Putamen (tissue), 1 donor: ENCODE measurements around the gene LAMA3.

ENCODE experiments used
- DNase-seq: peaks from one replicate; pipeline ENCODE4 v3.0.0-alpha.2; 2016; ENCODE audit warnings: low spot score

The LAMA3 gene

DNA sequence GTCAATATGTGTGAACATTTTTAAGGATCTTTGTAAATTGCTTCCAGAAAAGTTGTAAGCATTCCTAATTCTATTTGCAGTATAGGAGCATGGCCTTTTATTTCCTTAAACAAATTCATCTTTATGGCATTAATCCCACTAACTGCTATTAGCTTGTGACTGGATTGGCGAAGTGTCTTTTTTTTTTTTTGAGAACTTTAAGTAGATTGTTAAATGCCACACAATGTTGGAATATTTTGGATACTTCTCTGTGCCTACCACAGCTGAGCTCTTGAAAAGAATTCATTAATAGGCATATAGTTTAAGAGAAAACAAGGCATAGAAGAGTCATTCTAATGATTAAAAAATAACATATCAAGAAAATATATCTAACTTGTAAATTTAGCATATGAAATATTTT is 129.7 kb downstream of the LAMA3 start:
- no peak for DNase-seq

- DNase-seq, result no peak
Observed at GRCh38 chr18:23822590-23823385, 133.5 kb downstream of the LAMA3 start.

GRCh38 chr18:23824240-23824639 is 135.0 kb downstream of the LAMA3 start:
- DNase-seq, result no peak

- DNase-seq, result no peak
Observed at GRCh38 chr18:23824669-23825068, 135.4 kb downstream of the LAMA3 start.

- DNase-seq, result no peak
Observed at GRCh38 chr18:23825496-23825895, 136.2 kb downstream of the LAMA3 start.

DNA sequence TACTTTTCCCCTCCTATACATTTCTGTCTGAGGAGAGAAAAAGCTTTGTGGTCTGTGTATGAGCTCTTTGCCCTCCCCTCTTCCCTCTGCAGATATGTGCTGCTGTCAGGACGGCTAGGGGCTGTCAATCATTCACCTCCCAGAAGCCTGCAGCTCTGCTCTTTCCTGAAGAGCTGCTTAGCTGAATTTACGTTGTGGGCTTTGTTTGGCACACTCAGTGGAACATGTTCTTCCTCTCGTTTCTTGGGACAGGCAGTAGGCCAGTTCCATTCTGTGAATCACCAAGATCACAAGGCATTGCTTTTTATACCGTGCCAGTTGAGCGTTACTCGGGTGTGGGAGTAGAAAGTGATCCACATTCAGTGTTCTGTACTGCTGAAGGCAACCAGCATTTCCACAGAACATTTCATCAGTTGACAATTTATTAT is 136.7 kb downstream of the LAMA3 start:
- peak; percentile 41 for DNase-seq

- DNase-seq, result no peak
Observed at GRCh38 chr18:23826850-23827620, 137.8 kb downstream of the LAMA3 start.

GRCh38 chr18:23827681-23828080 is 138.4 kb downstream of the LAMA3 start:
- no peak for DNase-seq

GRCh38 chr18:23828426-23828825 is 139.2 kb downstream of the LAMA3 start:
- no peak for DNase-seq

DNA sequence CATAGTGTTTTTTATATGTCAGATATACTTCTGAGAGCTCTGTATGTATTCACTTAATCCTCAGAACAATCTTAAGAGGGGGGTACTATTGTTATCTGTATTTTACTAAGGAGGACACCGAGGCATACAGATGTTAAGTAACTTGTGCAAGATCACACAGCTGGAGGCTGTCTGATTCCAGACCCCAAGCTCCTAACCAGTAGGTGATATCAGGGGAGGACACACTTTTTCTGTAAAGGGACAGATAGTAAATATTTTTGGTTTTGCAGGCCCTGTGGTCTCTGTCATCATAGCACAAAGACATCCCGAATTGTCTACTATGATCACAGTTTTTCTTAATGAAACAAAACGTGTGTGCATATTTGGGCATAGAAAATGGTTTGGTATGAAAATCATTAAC is 143.7 kb downstream of the LAMA3 start:
- no peak for DNase-seq

DNA sequence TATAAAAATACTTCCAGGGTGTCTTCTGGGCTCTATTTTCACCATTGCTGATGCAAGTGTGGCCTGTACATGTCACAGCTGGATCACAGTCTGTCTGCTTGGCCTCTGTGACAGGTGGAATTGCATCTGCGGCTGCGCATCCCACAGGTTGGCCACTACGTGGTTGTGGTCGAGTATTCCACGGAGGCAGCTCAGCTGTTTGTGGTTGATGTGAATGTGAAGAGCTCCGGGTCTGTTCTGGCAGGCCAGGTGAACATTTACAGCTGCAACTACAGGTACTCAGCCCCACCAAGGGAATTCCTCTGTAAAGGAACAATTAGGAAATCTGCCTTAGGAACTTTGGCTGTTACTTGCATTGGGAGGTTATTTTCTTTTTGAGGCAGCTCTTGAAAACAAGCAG is 144.5 kb downstream of the LAMA3 start:
- no peak for DNase-seq

DNA sequence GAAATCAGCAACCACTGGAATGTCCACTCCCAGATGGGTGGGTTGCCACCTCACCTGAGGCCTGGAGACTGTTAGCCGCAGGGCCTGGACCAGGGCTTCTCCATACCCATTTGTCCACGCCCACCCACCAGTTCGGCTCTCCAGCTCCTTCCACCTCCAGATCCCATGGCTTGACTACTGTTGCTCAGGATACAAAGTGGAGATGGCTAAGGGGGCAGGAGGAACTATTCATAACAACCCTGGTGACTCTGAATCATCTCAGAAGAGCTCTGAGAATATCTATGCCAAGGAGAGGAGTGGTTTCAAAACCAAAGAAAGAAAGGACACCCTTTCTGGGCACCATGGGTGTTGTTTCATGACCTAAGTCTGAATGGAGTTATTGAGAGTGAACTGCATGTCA is 145.8 kb downstream of the LAMA3 start:
- DNase-seq, result no peak

- DNase-seq, result no peak
Observed at GRCh38 chr18:23835506-23835905, 146.3 kb downstream of the LAMA3 start.

GRCh38 chr18:23837591-23837990 is 148.3 kb downstream of the LAMA3 start:
- no peak for DNase-seq

- no peak for DNase-seq
Observed at GRCh38 chr18:23838233-23838632, 149.0 kb downstream of the LAMA3 start.

DNA sequence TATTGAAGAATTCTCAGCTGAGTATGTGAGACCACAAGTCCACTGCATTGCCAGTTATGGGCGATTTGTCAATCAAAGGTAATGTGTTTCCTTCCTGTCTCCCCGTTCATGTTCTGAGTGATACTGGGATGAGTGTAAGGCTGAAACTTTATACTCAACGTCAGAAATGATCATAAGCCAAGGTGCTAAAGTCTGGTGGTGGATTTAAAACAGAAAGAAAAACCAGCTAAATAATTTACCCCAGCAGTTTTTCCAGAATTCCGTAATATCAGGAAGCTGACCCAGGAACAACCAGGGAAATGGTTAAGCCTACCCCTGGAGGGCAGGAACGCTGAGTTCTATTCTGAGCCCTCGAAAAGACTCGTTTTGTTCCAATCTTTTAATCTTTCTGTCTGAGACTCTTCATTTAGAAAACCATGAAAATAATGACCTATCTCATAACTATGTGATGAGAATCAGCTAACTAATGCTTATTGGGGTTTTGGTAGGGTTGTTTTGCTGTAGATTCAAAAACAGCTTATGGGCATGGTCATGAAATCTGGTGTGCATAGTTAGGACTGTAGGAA is 149.6 kb downstream of the LAMA3 start:
- DNase-seq, result no peak

- DNase-seq, result no peak
Observed at GRCh38 chr18:23842305-23842704, 153.1 kb downstream of the LAMA3 start.

DNA sequence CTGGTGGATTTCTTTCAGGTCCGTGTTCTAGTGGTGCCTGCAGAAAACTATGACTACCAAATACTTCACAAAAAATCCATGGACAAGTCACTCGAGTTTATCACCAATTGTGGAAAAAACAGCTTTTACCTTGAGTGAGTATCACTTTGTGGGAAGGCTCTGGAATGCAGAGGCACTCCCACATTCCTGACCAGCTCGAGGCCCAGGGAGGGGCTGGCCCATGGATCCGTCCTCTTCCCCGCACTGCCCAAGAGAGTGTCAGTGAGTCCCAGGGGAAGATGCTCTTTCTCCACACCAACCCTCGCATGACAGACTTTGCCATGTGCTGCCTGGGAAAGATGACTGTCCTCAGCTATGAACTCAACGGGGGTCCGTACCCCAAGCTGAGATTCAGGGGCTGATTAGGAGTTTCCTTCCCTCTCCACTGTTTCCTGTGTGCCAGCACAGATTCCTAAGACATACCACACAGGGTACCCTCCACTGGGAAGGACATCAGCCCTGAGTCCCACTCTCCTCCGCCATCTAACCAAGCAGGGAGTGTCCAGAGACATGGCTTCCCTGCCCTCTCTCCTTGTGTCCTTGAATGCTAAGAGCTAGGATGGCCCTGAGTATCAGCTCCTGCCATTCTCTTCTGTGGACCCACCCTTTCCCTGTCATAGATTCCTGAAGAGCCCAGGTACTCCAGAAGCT is 155.9 kb downstream of the LAMA3 start:
- DNase-seq, result no peak

DNA sequence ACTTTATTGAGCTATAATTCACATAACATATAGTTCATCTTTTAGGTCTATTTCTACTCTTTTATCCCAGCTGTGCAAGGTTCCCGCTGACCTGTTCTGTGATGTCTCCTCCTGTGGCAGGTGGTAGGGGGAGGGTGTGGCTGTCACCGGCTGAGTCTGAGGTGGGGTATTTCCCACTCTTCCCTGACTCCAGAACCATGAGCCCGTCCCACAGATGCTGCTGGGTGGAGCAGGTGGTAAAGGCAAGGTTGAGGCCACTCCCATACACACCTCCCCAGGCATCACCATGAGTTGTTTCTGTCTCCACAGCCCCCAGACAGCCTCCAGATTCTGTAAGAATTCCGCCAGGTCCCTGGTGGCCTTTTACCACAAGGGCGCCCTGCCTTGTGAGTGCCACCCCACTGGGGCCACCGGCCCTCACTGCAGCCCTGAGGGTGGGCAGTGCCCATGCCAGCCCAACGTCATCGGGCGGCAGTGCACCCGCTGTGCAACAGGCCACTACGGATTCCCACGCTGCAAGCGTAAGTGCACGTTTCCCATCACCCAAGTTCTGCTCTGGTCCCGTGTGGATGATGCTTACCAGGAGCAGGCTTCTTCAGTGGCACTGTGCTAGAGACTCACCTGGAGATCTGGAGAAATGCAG is 156.9 kb downstream of the LAMA3 start:
- no peak for DNase-seq

GRCh38 chr18:23847321-23847986 is 158.2 kb downstream of the LAMA3 start:
- DNase-seq, result no peak

GRCh38 chr18:23849141-23849540 is 159.9 kb downstream of the LAMA3 start:
- no peak for DNase-seq
